Transverse colon (tissue), 4 donors: ENCODE results near the gene GALNT12. TPM values are rescaled to one million over a fixed set of nuclear protein-coding genes. Genes with fewer than 3 reads are reported as not detected.

ENCODE experiments used
- DNase-seq: peaks from one replicate; pipeline ENCODE4 v3.0.0-alpha.2; 2019
- H3K27ac ChIP-seq, 4 donors: fragments of 200-600 bp; sonication (generic); 2 replicates each; pipeline ENCODE4 v1.5.1; 2016 to 2018; ENCODE audit warnings: inconsistent platforms in 4 of 4
- H3K27me3 ChIP-seq: fragments of 200-600 bp; sonication (generic); 2 replicates; pipeline ENCODE4 v1.5.1; 2017; ENCODE audit warnings: inconsistent platforms
- H3K36me3 ChIP-seq, 4 donors: fragments of 200-600 bp; sonication (generic); 2 replicates each; pipeline ENCODE4 v1.5.1; 2017 to 2019; ENCODE audit warnings: inconsistent platforms in 4 of 4
- H3K4me1 ChIP-seq, 4 donors: fragments of 200-600 bp; sonication (generic); 2 replicates each; pipeline ENCODE4 v1.5.1; 2017 to 2020; ENCODE audit warnings: inconsistent platforms in 4 of 4
- H3K4me3 ChIP-seq, 4 donors: fragments of 200-600 bp; sonication (generic); 1 replicate in 1 of 4; 2 replicates in 3 of 4; pipeline versions ENCODE4 v1.5.1 to v1.6.1; 2017 to 2019; ENCODE audit warnings: inconsistent platforms in 4 of 4
- H3K9me3 ChIP-seq, 2 donors: fragments of 200-600 bp; sonication (generic); 2 replicates each; pipeline ENCODE4 v1.5.1; 2017 to 2019; ENCODE audit warnings: inconsistent platforms in 2 of 2
- CTCF ChIP-seq, 5 experiments: fragments of 200-600 bp in 3 of 5; fragments of 450-650 bp in 2 of 5; sonication (generic) in 3 of 5; IDR thresholded peaks; 1 replicate in 2 of 5; 2 replicates in 3 of 5; pipeline ENCODE4 v1.5.1; 2016 to 2017; ENCODE audit warnings: antibody characterized with exemption in 5 of 5, inconsistent platforms in 3 of 5, mild to moderate bottlenecking in 2 of 5, moderate library complexity in 1 of 5
- EP300 ChIP-seq: sonication (generic); formaldehyde crosslinking; IDR thresholded peaks from one replicate; pipeline ENCODE4 v1.6.1; 2017; ENCODE audit warnings: antibody characterized with exemption, low read depth
- POLR2A ChIP-seq: fragments of 450-650 bp; IDR thresholded peaks from one replicate; pipeline ENCODE4 v1.6.1; 2016; ENCODE audit warnings: antibody characterized with exemption, mild to moderate bottlenecking, moderate library complexity
- POLR2AphosphoS5 ChIP-seq, 3 donors: sonication (generic); formaldehyde crosslinking; IDR thresholded peaks; one replicate each; pipeline ENCODE4 v1.6.1; 2016; ENCODE audit warnings: antibody characterized with exemption in 3 of 3
- WGBS, 2 donors: methylation state at CpG; one replicate each; pipeline ENCODE4 v1.1.5; 2018; ENCODE audit warnings: low coverage in 1 of 2; 5-methylcytosine and 5-hydroxymethylcytosine counted together
- in situ Hi-C, 4 donors: fragments of 200-750 bp; cut with MboI; loops; one replicate each; pipeline versions ENCODE4 v1.15.0 to v1.15.1; 2017; ENCODE audit warnings: low sequenced_read_pairs in 3 of 4, low pct_ligation_motif_present in 1 of 4, low pct_unique_long_range_greater_than_20kb in 1 of 4
- intact Hi-C: fragments of 100-400 bp; cut with DNase I; formaldehyde crosslinking; loops from one replicate; pipeline ENCODE4 v1.15.1; 2023; ENCODE audit warnings: low total_unique reads
- total RNA-seq, 4 donors: library from RNA; depleted of rRNA; stranded (reverse); fragments of >200 nt; gene quantifications; one replicate each; pipeline ENCODE4 v1.1.0, GENCODE V29; 2016

GALNT12 gene
- total RNA-seq, 4 donors from 2014 or later, result 79.7 to 174 (median 120) TPM

DNA sequence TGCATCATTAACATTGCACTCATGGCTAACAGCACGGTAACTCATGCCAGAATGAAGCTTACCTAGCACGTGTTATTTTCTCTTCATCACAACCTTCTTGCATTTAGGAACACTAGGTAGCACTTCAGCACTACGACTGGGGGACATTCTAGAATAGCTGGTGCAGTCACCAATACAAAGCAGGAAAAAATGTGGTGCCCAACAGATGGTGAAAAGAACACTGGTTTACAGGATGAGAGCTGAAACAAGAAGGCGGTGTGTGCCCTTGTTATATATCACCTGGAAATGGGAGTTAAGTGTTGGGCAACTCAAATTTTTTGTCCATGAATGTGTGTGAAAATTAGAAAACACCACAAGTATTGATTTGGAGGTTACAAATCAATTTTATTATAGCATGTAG is 30.0 kb downstream of the GALNT12 start:
- Histone ChIP-seq H3K4me1 (no peaks in the 10 kb centered on the region), H3K27ac (no peak overlapping the region), H3K36me3 (peaks cover 0 to 9% (median 0%) of the 10 kb centered on the region in 4 donors), H3K27me3 (no peaks in the 10 kb centered on the region), H3K4me3 (no peak overlapping the region), H3K9me3 (no peaks in the 10 kb centered on the region)
- in situ Hi-C loops, result no loop called here
- no peak for DNase-seq
- TF ChIP-seq EP300, result no peak
- TF ChIP-seq CTCF (IDR thresholded peaks at IDR 0.05), result no peak
- TF ChIP-seq POLR2A, result no peak
- TF ChIP-seq POLR2AphosphoS5 (IDR thresholded peaks at IDR 0.05), result no peak
- WGBS, 2 donors, result 93 to 100% methylated on average over 4 of the region's 4 CpGs
- intact Hi-C loops, result no loop called here

GRCh38 chr9:98838155-98838867 is 30.8 kb downstream of the GALNT12 start:
- Histone ChIP-seq H3K27ac (no peak overlapping the region), H3K27me3 (no peaks in the 10 kb centered on the region), H3K4me1 (no peaks in the 10 kb centered on the region), H3K4me3 (no peak overlapping the region), H3K9me3 (no peaks in the 10 kb centered on the region), H3K36me3 (peaks cover 0 to 13% (median 0%) of the 10 kb centered on the region in 4 donors)
- WGBS, 2 donors, result 95% methylated on average over 5 to 6 of the region's 6 CpGs
- in situ Hi-C loops, result no loop called here
- TF ChIP-seq POLR2A (no peak), POLR2AphosphoS5 (IDR thresholded peaks at IDR 0.05) (no peak), CTCF (IDR thresholded peaks at IDR 0.05) (no peak), EP300 (no peak)
- DNase-seq, result no peak
- intact Hi-C loops, result no loop called here

- intact Hi-C loops (no loop called here), in situ Hi-C loops (no loop called here)
- no peaks in the 10 kb centered on the region for H3K9me3 ChIP-seq
- H3K4me1 ChIP-seq, result no peaks in the 10 kb centered on the region
- H3K4me3 ChIP-seq, result no peak overlapping the region
- WGBS, 2 donors, result 92 to 97% methylated on average over 3 to 6 of the region's 6 CpGs
- no peak overlapping the region for H3K27ac ChIP-seq
- no peak for TF ChIP-seq POLR2AphosphoS5 (IDR thresholded peaks at IDR 0.05)
- no peak for TF ChIP-seq CTCF (IDR thresholded peaks at IDR 0.05)
- H3K36me3 ChIP-seq, result peaks cover 0 to 13% (median 0%) of the 10 kb centered on the region in 4 donors
- DNase-seq, result no peak
- no peaks in the 10 kb centered on the region for H3K27me3 ChIP-seq
Observed at GRCh38 chr9:98838868-98839565, 31.5 kb downstream of the GALNT12 start.

- H3K9me3 ChIP-seq, result no peaks in the 10 kb centered on the region
- H3K27ac ChIP-seq, result no peak overlapping the region
- no peak overlapping the region for H3K4me3 ChIP-seq
- H3K36me3 ChIP-seq, result peaks cover 0 to 13% (median 2%) of the 10 kb centered on the region in 4 donors
- intact Hi-C loops (no loop called here), in situ Hi-C loops (no loop called here)
- H3K4me1 ChIP-seq, result no peaks in the 10 kb centered on the region
- H3K27me3 ChIP-seq, result no peaks in the 10 kb centered on the region
- DNase-seq, result no peak
- 80 to 81% methylated on average over 1 to 4 of the region's 4 CpGs for WGBS, 2 donors
- TF ChIP-seq CTCF (IDR thresholded peaks at IDR 0.05), result no peak
- no peak for TF ChIP-seq POLR2A
- TF ChIP-seq EP300, result no peak
- no peak for TF ChIP-seq POLR2AphosphoS5 (IDR thresholded peaks at IDR 0.05)
Observed at GRCh38 chr9:98839724-98840123, 32.3 kb downstream of the GALNT12 start.
